Renal cortex interstitium (tissue), 11 donors: ENCODE results near the gene MRAP. TPM values are rescaled to one million over a fixed set of nuclear protein-coding genes. Genes with fewer than 3 reads are reported as not detected.

Experiments used
- DNase-seq, 11 donors: peaks; one replicate each; pipeline ENCODE4 v3.0.0-alpha.2; 2013; ENCODE audit warnings: low read depth in 9 of 11, low spot score in 4 of 11; ENCODE audit errors: extremely low read depth in 1 of 11
- polyA plus RNA-seq, 3 donors: library from polyadenylated mRNA; unstranded; fragments of 120-200 nt; gene quantifications; one replicate each; pipeline ENCODE4 v1.2.1, GENCODE V29; 2013; ENCODE audit not compliant: insufficient read length in 3 of 3

Gene MRAP
- polyA plus RNA-seq, 3 donors, result not detected

DNA sequence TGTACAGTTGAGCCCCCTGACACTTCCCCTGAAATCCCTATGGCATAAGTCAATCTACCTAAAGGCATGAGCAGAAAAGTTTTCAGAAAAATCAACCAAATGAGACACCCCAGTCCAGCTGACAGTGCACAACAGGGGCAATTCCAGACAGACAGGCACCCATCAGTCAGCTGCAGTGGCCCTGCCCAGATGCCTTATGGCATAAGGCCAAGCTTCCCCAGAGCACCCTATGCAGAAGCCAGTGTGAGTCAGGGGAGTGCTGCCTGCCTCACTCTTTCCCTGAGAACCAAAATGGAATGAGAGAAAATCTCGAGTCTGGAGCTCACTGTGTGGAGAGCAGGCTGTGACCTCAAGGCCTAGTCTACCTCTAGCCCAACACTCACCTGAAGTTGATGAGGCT is 38.1 kb downstream of the MRAP start:
- DNase-seq, result no peak

DNA sequence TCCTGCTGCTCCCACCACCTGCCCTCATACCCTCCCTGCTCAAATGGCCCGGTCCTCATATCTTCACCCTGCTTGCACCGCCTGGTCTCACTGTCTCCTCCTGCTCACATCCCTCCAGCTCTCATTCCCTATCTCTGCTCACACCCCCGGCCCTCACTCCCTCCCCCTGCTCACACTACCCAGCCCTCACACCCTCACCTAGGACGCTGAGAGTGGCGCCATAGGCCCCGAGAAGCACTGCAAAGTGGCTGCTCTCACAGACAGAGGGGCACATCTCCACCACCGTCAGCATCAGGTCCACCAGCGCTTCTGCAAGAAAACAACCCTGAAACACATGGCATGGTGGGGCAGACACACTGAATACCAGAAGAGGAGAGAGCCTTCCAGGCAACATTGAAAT is 38.6 kb downstream of the MRAP start:
- no peak for DNase-seq

DNA sequence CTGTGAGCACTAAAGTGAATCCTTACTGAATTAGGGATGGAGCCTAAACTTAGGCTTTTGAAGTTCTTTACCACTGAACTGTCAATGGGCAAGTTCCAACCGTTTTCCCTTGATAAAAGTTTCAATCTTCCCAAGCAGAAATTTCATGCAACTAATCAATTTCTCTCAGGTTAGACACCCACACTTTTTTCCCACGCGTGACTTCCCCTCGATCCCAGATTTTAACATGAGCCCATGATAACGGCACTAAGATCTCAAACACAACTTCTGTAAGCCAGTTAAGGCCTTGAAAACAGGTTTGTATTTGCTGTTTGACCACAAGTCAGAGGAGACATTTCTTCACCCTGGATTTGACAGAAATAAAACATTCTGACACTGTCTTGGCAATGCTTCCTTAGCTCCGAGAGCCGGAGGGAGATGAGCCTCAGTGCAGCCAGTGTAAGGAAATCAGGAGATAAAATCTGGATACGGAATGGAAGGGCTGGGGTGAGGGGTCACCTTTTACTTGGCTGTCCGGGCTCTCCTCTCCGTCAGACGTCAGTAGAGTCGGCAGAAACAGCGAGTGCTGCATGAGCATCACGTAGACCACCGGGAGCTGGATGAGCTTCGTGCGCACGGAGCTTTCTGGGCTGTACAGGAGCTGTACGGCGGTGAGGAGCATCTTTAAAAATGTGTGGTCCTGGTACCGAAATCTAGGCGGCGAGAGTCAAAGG is 39.7 kb downstream of the MRAP start:
- no peak for DNase-seq

DNA sequence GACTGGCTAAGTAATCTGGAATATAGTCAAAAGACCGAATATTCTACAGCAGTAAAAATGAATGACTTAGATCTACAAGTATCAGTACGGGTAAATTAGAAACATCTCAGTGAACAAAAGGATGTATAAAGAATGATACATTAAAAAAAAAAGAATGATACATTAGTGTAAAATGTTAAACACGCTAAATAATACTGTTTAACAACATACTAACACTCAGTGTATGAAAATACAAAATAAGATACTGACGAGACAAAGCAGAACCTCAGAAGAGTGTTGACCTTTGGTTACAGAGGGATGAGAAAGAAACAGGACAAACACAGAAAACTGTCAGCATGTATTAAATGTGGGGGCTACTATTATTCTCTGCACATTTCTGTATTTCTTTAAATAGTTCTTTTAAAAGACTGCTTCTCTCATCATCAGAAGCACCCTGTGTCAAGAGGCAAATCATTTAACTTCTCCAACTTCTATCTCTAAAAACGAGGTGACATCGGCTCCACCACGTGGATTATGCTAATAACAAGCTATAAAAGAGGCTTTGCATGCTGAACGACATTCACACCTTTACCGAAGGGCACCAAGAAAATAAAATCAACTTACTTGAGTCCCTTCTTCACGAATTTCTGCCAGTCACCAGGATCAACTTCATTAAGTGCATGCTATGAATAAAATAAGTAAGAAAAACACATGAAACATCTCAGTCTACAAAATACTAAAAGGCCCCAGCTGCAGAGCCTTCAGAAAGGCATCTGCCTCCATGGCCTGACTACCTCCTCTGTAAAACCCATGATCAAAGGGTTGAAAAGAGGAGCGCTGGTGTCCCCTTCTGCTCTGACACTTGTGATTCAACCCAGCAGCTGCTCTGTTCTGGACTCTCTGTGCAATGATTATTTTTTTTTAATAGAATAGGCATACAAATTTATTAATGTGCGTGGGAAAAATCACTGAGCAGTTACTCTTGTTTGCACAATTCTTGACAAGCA is 42.5 kb downstream of the MRAP start:
- no peak for DNase-seq

DNA sequence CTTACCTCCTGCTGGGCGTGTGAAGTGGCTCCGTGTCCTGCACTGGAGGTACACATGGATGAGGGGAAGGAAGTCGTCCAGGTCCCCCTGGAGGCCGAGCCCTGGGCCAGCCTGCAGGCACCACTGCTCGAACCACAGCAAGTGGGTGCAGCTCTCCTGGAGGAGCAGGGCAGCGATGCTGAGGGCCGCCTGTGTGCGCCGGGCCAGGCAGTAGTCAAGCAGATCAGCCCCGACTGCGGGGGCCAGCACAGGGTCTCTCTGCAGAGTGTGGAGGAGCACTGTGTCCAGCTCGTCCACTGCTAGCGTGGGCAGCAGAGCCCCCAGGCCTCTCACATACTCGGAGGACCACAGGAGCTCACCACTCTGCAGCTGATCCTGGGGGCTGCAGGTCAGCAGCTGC is 48.3 kb downstream of the MRAP start:
- DNase-seq, result no peak

DNA sequence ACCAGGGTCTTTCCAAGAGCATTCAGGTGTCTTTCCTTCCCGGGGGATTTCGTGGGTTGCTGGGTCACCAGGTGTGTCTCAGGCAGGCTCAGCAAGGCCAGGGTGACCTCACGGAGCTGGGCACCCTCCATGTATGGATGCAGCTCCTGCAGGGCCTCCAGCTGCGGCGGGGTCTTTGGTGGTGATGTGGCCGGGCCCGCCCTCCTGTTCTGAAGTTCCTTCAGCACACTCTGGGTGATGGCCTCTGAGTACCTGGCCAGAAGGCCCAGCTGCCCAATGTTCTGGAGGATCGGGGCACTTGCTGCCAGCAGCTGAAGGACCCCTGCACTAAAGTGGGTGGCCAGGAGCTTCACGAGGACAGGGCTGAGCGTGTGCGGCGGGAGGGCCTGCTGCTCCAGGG is 48.7 kb downstream of the MRAP start:
- DNase-seq, result no peak

DNA sequence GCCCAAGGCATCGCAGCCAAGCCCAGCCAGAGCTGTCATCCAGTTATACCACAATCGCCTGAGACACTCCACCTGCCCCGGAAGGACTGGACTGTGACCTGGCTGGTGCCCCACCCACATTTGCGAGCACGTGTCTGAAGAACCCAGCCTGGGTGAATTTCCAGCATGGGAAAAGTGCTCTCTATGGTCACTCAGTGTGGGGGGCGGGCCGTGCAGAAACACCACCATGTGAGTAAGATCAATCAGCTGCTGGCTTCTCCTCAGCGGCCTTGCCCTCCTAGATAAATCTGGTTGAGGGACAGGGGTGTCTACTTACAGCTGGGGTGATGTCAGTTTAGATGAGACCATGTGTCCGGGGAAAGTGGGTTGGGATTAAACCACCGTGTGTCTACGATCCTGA is 49.3 kb downstream of the MRAP start:
- DNase-seq, result no peak

DNA sequence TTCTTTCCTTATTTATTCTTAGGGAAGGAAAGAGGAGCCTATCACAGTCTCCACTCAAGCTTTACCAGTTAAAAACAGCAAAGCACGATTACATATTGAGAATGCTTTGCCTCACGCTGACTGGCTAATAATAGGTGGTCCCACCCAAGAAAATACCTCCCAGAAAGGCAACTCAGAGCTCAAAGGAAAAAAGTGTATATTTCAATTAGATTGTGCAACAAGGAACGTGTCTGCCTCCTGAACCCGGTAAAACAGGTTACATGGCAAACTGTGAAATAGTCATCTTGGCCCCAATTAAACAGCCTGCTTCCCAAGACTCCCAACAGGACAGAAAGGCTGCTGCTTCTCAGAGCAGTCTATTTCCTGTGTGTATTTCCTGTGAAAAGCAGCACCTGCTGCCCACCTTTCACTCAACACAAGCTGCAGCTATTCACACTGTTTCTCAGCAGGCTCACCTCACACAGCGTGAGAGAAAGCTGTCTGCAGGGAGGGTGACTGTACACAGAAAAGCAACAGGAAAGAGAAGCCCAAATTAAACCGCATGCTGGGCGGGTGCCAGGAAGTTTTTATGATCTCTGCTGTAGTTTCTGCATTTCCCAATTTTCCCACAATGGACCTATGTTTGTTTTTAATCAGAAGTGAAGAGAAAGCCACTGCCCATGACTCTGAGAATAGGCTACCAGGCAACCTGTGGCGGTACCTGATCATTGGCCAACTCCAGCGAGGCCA is 50.1 kb downstream of the MRAP start:
- no peak for DNase-seq

DNA sequence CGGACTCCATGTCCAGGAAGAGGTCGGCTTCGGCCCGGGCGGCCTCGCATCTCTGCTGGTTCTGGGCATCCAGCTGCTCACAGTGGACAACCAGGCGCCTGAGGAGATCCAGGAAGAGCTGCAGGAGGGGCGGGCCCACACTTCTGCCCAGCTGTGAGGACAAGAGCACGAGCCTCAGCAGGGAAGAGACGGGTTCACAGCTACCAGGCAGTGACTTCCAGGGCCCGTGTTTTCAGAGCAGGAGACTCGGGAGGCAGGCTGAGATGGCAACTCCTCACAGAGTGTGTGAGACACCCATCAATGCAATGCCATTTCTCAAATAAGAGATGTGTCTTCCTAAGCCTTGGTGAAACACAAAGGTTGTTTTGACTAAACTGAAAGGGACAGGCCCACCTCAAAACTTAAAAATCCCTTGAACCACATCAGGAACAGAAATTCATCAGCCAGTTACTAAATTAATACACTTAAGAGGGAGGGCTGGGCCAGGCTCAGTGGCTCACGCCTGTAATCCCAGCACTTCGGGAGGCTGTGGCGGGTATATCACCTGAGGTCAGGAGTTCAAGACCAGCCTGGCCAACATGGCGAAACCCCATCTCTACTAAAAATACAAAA is 50.8 kb downstream of the MRAP start:
- DNase-seq, result no peak

DNA sequence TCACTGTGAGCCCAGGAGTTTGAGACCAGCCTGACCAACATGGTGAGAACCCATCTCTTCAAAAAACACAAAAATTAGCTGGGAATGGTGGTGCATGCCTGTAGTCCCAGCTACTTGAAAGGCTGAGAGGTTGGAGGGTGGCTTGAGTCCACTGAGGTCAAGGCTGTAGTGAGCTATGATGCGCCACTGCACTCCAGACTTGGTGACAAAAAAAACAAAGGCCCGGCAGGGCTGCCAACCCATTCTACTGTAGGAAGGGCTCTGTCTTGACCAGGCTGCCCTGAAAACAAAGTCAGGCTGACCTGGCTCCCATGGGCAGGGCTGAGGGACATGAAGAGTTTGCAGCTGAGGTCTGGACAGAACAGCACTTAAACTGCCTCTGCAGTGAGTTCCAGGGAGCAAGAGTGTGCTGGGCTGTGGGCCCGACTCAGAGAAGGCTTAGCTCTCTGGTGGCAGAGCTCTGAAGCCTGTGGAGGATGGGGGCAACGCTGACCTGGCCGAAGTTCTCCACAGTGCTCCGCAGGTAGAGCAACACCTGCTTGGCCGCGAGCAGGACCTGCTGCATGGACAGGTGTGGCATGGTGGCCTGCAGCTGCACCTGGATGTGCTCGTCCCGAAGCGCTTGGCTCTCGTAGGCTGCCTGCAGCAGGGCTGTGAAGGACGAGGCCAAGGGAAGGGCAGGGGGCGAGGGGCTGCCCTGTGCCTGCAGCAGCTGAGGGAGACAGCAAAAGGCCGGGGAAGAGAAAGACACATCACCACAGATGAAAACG is 51.7 kb downstream of the MRAP start:
- no peak for DNase-seq

DNA sequence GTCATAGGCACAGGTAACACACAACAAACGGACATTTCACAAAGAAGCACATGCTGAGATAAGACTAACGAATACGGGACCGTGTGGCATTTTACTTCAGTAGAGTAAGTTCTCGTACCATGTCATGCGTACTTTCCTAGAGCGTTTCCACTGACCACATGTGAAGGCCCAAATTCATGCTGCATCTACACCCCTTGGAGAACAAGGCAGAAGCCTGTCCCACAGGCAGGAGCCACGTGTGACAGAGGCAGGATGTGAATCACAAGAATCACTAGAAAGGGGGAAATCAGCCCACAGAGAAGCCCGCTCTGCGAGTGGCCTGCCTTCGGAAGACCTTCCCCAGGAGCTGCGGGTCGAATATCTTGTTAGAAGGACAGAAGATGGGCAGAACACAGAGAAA is 52.3 kb downstream of the MRAP start:
- DNase-seq, result no peak

DNA sequence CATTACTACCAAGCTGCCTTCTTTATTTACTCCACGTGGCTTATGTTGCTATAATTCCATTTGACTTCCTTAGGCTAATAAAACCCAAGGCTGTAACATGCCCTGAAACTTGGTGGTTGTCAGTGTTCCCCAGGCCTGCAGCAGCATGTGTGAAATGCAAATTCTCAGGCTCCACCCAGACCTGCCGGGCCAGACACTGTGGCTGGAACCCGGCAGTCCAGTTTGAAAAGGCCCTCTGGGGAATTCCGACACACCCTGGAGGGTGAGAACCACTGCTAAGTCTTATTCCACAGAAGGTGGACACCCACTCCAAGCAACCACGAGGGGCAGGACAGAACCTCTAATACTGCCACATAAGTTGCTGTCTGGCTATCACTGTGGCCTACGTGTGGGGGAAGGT is 52.8 kb downstream of the MRAP start:
- DNase-seq, result no peak

DNA sequence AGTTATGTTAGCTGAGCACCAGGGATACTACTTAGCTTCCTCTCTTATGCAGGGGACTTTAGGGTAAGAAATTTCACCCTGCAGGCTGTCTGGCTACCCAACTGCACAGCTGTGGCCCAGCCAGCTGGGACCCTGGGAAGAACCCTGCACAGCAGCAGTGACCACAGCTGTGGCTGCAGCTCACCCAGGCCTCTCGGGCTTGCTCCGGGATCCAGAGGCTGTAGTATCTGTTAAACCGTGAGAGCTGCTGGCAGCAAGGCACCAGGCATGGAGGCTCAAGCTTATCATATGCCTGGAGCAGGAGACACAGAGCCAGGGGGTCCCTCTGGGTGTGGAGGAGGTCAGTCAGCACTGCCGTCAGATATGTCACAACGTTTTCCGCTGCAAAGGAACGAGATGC is 53.9 kb downstream of the MRAP start:
- no peak for DNase-seq

DNA sequence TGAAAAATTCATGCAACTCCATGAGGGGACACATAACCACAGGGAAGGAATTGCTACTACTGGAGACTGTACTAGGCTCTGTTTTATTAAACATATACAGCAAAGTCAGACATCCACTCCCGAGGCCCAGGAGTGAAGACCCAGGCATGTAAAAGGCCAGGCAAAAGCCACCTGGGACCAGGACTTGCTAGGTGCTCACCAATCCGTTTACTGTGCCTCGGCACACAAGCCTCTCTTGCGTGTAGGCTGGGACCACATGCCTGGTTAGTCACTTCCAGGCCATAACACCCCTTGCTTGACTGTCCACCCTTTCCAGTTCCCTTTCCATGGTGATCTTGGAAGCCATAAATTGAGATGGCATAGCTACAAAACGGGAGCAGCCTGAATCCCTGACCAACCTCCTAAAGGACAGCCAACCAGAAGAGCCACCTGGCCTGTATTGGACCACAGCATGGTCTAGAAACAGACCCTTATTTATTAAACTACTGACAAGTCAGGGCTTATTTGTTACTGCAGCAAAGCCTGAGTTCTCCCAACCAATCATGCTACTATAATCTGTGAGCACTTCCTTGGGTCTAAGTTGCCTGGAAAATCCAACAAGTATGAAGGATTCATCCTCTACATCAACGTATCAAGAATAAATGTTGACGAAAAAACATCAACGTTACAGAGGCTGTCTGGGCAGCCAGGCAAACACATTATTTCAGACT is 54.5 kb downstream of the MRAP start:
- DNase-seq, result no peak

DNA sequence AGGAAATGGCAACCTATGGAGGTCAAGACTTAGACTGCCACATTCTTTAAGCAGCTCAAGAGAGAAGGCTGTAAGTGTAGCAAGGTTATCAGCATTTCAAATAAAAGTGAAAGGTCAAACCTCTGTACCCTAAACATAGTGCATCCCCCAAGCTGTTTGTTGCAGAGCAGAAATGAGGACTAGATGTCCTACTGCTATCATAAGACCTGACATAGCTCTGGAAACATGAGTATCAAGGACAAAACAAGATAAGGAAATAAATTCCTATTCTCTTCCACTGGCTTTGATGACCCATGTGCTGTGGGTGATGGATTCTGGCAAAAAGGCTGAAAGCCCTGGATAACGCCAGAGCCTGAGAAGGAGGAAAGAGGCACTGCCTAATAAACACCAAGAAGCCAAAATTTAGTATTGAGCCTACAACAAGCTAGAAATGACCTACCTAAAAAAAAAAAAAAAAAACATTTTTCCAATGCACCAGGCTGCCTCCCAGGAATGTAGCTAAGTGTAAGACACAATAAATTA is 58.3 kb downstream of the MRAP start:
- no peak for DNase-seq

DNA sequence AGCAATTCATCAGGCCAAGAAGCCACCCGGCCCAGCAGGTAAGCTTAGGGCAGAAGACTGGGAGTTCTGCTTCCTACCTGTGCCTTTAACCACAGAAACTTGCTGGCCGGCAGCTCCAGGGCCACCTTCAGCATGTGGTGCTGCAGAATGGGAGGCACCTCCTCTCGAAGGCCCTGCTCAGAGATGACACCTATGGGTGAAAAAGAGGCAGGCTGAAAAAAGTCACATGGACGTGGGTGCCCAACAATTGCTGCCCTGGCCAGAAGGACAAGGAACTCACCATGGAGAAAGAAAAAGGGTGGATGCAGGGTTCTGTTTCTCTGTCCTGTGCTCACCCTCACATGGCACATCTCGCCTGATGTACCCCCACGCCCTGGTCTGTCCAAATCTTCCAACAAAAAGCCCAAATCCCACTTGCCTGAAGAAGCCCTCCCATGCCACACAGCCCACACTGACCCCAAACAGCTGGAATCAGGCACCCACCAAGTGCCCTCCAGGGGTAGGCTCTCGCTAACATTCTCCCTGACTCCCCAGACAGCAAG is 61.1 kb downstream of the MRAP start:
- DNase-seq, result no peak

DNA sequence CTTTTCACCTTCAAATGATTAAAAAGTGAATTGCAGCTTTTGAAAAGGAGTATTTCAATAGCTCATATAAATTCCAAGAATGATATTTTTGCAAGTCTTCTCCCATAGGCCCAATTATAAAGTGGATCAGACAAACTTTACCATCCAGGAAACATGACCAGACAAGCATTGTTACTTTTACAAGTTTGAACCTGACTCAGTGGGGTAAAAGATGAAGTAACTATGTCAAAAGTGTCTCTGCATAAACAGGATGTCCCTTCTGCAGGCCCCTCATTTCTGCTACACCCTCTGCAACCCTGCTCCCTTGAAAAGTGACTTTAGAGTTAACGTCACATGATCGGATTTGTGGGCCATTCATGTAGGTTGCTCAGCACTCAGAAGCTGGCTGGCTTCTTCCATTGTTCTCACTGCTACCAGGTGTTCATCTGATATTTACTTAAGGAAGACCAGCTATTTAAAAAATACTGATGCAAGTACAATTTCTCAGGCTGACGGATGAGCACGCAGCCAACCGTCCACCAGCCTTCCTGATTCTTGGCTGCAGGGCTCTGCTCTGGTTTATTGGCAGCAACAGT is 61.8 kb downstream of the MRAP start:
- DNase-seq, result no peak
